Activated CD4-positive, CD25-positive, alpha-beta regulatory T cell treated with anti-CD3 and anti-CD28 coated beads, Interleukin-2, amount 50 U/mL, for 24 hours (primary cell): ENCODE data around the gene MMP25.

ENCODE experiments used
- ATAC-seq, 2 donors: fragments of 150-1000 bp; cut with Tn5 transposase; one replicate each; pipeline ENCODE4 v1.10.0; 2021; ENCODE audit warnings: mild to moderate bottlenecking in 1 of 2, moderate library complexity in 1 of 2

The MMP25 gene

DNA sequence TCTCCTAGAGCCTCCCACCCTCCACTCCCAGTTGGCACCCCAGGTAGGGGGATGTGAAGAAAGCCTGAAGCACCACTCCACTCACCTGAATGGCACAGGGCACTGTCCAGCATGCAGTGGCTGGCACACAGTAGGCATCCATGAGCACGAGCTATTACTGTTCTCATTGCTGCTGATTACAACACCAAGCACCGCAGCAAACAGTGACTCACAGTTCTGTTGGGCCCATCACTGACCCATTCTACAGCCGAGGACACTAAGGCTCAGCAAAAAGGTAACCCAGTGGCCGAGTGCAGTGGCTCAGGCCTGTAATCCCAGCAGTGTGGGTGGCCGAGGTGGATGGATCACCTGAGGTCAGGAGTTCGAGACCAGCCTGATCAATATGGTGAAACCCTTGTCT lies 50.0 kb downstream of the MMP25 start:
- ATAC-seq, result no peak

DNA sequence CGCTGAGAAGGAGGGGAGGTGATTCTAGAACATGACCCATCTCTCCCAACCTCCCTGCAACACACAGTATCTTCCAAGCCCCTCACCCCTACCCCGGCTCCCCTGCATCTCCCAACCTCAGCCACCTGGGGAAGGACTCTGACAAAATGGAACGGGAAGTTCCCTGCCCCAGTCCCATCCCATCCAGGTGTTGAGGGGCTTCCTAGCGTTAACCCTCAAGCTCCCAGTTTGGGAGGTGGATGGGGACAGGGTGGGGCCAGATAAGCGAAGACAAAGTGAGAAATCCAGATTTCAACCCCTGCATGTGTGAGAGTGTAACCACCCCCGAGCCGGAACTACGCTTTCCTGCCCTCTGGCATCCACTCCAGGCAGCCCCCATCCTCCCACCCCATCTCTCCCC lies 50.9 kb downstream of the MMP25 start:
- no peak for ATAC-seq

DNA sequence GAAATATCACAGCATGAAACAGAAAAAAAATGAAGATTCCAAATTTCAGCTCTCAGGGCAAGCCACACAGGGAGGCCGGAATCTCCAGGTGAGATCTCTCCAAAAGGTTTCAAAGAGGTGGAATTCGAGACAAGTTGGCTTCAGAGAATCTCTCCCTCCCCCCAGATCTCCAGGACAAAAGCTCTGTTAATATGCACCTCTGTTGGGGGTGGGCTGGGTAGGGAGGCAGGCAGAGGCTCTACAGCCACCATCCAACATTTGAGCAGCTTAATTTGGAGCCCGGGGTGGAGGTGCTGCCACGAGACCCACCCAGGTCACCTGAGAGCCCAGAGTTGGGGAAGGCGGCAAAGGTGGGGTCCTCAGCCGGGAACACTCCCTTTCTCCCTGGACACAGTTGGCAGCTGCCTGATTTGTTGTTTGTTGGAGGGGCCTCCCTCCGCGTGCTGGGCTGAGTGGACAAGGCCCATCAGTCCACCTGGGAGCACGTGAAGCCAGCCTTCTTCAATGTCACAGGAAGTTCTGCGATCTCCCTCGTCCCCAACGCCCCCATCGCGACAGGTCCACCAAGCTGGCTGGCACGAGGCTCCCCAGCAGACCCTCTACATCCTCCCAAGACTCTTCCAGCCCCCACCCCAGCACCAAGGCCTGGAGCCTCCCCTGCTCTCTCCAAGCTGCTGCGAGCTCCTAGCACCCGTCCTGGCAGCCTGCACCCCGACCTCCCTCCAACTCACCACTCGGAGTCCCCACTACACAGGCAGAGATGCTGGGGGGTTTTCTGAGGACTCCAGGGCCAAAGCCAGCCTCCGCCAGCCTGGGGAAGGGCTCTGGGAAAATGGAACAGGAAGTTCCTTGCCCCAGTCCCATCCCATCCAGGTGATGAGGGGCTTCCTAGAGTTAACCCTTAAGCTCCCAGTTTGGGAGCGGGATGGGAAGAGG lies 52.4 kb downstream of the MMP25 start, which contains the start of gene ZSCAN10:
ZSCAN10 (minus strand) TSS at position 836 of the 936 bp plus-strand sequence. CDS start 6,357 bp downstream, outside the sequence.
- no peak for ATAC-seq

DNA sequence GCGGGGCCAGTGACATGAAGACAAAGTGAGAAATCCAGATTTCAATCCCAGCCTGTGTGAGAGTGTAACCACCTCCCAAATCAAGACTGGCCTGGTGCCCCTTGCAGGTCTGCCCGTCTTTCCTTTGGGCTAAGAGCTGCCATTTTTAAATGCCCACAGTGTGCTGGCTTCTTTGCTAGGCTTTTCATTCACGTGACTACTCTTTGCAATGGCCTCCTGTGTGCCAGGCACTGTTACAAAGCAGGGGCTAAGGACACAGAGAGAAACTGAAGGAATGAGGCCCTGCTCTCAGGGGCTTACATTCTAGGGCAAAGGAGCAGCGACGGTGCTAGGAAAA lies 53.0 kb downstream of the MMP25 start:
- ATAC-seq, result no peak

DNA sequence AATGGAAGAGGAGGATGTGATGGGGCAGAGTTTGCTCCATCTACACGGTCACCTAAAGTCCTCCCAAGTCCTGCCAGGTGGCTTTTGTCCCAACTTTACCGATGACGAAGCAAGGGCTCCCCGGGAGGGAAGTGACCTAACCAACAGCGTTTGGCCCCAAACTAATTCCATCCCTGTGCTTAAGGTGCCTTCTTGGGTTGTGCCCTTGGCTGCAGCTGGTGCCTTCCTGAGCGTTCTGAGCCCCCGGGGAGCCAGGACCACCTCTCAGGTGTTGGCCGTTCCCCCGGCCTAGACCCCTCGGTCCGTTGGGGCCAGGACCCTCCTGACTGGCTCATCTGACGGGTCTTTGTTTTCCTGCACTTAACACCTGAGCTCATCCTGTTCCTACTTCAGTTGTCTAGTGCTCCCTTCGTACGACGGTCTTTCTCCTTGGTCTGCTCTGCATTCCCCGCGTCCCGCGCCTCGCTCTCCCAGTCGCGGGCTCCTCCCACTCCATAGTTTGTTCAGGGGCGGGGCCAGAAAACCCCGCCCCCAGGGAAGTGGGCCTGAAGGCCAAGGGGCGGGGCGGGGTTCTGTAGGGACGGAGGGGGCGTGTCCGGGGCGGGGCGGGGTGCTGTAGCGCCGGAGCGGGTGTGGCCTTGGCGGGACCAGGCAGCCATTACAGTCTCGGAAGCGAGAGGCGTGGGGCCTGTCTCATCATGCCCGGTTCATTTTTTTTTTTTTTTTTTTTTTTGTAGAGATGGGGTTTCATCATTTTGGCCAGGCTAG lies 53.6 kb downstream of the MMP25 start:
- ATAC-seq, result peak; percentile 86 to 87

GRCh38 chr16:3101018-3101840 lies 54.9 kb downstream of the MMP25 start:
- ATAC-seq, result peak in 1 of 2 donors; percentile 18

DNA sequence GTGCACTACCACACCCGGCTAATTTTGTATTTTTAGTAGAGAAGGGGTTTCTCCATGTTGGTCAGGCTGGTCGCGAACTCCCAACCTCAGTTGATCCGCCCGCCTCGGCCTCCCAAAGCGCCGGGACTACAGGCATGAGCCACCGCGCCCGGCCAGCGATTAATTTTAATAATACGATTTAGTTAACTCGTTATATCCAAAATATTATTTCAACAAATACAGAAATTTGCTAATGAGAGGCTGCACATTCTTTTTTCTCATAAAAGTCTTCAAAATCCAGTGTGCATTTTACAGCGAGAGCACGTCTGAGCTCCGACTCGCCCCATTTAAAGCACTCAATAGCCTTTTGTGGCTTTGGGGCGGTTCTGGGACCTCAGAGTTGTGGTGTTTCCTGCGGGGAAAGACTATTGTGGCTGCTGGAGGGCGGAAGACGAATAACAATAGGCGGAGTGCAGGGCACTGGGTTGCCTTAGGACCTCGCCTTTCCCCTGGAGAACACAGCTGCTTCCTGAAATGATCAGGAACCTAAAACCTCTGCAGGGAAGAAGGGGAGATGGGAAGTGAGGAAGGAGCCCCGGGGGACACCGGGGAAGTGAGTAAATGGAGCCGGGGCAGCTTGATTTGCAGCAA lies 55.6 kb downstream of the MMP25 start:
- ATAC-seq, result no peak

DNA sequence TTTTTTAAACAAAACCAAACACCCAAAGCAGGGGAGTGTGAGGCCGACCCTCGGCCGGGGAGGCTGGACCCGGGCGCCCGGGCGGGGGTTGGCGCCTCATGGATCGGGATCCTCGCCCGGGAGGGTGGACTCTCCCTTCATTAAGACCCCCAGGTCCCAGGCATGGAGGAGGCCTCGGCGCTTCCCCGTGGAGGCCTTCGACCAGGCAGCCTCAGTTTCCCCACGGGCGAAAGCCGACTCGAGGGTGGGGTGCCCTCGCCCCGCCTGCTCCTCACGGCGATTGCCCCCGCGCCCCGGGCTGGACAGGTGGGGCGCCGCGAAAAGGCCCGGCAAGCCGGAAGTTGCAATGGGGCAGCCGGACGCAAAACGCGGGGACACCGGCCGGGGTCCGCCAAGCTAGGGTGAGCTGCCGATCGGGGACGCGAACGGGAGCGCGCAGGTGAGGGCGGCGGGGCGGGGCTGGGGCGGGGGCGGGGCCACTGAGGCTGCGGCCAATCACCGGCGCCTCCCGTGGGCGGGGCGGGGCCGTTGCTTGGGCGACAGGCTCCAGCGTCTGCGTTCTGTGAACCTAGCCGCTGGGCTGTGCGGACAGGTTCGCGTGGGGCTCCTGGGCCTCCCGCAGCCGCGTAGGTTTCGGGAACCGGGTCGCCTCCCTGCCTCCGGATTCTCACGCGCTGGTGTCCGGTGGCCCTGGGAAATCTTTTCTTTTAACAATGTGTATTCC lies 60.0 kb downstream of the MMP25 start:
- ATAC-seq, result peak; percentile 92 to 93
